GM10266 (cell line): ENCODE data around the gene ESPN.
A peak's percentile ranks its signal among the peaks of the same experiment; 100 is the strongest.
"Not testable (repeated sequence)": the region's sequence is repeated elsewhere in the genome, so short reads cannot be mapped to it uniquely, and the experiment has no call there.

ENCODE experiments used
- DNase-seq: peaks from one replicate; pipeline ENCODE4 v3.0.0; 2012; ENCODE audit errors: extremely low spot score
- CTCF ChIP-seq: IDR thresholded peaks from 2 replicates; pipeline ENCODE4 v1.5.1; 2012; ENCODE audit warnings: mild to moderate bottlenecking, low read depth; ENCODE audit not compliant: control insufficient read depth, insufficient read depth; ENCODE audit errors: missing control alignments

Gene ESPN

DNA sequence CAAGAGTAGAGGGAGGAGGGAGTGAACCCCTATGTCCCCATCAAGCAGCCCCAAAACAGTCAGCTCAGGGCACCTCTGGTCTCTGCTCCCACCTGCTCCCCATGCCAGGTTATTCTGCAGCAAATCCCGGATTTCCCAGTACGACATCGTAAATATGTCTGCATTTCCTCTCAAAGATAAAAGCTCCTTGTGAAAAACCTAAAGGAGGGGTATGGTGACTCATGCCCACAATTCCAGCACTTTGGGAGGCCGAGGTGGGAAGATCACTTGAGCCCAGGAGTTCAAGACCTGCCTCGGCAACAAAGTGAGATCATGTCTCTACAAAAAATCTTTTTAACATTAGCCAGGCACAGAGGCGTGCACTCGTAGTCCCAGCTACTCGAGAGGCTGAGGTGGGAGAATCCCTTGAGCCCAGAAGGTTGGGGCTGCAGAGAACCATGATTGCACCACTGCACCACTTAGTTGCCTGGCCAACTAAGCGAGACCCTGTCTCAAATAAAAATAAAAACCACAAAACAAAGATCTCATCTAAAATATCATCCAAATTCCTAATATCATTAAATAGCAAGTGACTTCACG lies 38.1 kb upstream of the ESPN start:
- TF ChIP-seq CTCF, result no peak
- DNase-seq, result peak; percentile 7

DNA sequence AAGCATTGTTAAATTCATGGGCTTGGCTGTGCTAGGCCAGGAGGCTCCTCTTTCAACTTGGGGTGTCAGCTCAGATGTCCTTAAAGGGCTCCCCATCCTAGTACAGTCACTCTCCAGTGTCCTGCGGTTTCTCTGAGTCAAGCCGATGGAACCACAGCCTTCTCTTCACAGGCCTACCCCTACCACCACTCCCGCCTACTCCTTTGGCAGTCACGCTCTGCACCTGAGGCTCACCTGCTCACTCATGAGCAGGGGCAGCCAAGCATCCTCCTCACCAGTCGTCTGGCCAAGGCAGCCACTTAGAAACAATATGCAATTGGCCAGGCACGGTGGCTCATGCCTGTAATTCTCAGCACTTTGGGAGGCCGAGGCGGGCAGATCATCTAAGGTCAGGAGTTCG lies 34.6 kb upstream of the ESPN start:
- peak; percentile 5 for DNase-seq
- TF ChIP-seq CTCF, result no peak

DNA sequence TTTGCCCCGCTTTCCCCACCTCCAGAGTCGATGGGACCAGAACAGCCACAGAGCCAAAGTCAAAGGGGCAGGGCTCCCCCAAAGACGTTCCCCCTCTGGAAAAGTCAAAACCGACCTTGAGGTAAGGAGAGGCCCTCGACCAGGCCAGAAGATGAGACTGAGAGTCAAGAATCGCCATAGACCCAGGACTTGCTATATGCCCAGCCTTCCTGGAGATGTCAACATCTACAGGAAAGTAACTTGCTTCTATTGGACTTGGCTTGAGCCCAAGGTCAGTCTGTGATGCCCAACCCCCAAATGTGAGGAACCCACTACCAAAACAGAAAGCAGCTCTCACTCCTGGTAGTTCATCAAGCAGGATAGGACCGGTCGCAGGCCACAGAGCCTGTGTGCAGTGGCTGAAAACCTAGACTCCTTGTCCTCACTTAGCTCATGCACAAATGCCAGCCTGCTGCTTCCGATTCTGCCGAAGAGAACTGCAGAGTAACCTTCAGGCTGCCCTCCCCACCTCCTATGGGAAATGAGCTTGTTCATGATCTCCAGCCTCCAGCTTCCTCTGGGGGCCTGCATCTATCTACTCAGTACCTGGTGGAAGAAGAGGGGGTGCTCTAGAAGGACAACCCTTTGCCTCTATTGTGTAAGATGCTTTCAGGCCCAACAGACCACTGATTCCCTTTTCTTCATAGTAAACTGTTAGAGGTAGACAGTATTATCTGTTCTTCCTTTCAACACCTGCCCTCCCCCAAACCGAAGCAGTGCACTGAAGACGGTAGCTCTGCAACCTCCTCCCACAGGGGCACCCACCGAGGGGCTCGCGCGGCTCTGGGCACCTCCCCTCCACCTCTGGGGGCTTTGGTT lies 32.4 kb upstream of the ESPN start:
- no peak for TF ChIP-seq CTCF
- peak; percentile 29 for DNase-seq

DNA sequence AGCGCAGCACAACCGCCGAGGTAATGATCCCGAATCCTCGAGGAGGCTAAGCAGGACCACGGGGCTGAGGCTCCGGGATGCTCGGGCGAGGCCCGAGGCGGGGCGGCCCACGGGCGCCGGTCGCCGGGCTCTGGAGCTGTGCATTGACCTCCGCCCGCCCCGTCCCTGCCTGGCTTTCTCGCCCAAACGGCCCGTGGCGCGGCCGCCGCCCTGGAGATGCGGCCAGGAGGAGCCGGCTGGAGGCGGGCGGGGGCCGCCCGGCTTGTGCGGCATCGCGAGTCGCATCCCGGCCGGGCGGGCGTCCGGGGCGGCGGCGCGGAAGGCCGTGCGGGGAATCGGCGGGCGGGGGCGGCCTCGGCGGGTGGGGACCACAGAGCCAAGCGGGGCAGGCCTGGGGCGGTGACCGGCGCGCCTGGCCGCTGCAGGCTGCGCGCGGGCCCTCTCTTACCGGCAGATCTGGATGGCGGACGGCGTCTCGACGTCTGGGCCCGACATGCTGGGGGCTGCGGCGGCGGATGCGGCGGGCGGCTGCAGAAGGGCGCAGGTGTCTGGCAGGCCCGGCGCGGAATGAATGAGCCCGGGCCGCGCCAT lies 31.7 kb upstream of the ESPN start:
- TF ChIP-seq CTCF, result no peak

DNA sequence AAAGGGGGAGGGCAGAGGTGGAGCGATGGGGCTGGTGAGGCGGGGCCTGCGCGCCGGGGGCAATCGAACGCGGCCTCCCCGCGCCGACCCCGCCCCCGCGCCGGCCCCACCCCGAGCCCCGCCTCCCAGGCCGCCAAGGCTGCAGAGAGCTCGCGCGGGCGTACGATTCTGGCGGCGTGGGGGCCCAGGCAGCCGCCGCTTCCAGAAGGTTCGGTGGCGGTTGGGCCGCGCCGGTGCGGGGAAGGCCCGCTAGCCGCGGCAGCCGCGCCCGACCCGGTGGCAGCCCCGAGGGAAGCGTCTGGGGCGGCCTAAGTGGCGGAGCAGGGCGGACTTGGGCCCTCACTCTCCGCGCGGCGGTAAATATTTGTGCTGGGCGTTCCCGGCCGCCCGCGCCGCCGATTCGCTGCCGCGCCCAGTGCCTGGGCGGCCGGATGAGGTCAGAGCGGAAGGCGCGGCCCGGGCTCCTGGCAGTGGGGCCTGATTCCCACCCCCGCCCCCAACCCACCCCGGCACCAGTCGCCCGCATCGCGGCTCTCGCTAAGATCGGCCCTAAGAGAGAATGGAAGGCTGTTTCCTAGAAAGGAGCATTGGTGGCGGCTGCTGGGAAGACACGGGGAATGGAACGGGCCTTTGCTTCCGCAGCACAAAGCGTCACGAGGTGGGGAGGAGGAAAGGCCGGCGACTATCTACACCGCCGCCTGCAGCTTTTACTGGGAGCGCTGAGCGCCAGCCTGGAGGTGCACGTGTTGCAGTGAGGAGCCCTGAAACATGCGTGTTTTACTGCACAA lies 31.0 kb upstream of the ESPN start, which contains the start of gene ACOT7:
Gene ACOT7 (minus strand): TSS at position 368 of the 788 bp plus-strand sequence. CDS start 368 bp downstream, outside the sequence.
- TF ChIP-seq CTCF, result no peak
- peak; percentile 99 for DNase-seq

More for the DNA sequence above, 31.7 kb upstream of the ESPN start:
- no peak for DNase-seq

DNA sequence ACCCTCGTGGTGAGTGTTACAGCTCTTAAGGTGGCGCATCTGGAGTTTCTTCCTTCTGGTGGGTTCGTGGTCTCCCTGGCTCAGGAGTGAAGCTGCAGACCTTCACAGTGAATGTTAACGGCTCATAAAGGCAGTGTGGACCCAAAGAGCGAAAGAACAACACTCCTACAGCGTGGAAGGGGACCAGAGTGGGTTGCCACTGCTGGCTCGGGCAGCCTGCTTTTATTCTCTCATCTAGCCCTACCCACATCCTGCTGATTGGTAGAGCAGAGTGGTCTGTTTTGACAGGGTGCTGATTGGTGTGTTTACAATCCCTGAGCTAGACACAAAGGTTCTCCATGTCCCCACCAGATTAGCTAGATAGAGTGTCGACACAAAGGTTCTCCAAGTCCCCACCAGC lies 29.4 kb upstream of the ESPN start:
- not testable (repeated sequence) for DNase-seq

DNA sequence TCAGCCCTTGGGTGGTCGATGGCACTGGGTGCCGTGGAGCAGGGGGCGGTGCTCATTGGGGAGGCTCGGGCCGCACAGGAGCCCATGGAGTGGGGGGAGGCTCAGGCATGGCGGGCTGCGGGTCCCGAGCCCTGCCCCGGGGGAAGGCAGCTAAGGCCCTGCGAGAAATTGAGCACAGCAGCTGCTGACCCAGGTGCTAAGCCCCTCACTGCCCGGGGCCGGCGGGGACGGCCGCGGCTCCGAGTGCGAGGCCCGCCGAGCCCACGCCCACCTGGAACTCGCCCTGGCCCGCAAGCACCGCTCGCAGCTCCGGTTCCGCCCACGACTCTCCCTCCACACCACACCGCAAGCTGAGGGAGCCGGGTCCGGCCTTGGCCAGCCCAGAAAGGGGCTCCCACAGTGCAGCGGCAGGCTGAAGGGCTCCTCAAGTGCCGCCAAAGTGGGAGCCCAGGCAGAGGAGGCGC lies 28.8 kb upstream of the ESPN start:
- DNase-seq, result not testable (repeated sequence)
